Mammary epithelial cell (primary cell): Measurements from ENCODE around the gene CHID1.

ENCODE experiments used
- EZH2 ChIP-seq: IDR thresholded peaks from 2 replicates; pipeline ENCODE4 v1.6.1; 2012; ENCODE audit warnings: low read length, inconsistent platforms, borderline replicate concordance
- TF ChIP-seq, protein P1 (sequence below), 2 donors: IDR thresholded peaks in 1 of 2; conservative IDR thresholded peaks in 1 of 2; 2 replicates each; pipeline ENCODE4 v1.5.1; 2011 to 2012; ENCODE audit warnings: inconsistent platforms in 2 of 2, low read length in 2 of 2, mild to moderate bottlenecking in 2 of 2, control low read depth in 1 of 2, low read depth in 1 of 2; ENCODE audit not compliant: insufficient read depth in 1 of 2; ENCODE audit errors: extremely low read depth in 1 of 2

DNA sequence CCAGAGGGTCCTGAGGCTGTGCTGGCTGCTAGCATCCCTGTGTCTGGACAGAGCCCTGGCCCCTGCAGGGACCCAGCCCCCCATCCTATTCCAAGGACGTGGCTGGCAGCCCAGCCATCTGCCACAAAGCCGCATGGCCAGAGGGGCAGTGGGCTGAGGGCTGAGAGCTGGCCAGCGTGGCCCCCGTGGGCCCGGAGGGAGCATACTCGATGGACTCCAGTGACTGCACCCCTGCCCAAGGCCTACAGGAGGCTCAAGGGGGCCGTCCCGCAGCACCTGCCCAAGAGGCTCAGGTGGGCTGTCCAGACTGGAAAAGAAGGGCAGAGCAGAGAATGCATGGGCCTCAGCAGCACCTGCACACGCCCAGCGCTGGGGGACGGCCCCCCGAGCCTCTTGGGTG is 54.8 kb downstream of the CHID1 start:
- TF ChIP-seq, protein P1, sequence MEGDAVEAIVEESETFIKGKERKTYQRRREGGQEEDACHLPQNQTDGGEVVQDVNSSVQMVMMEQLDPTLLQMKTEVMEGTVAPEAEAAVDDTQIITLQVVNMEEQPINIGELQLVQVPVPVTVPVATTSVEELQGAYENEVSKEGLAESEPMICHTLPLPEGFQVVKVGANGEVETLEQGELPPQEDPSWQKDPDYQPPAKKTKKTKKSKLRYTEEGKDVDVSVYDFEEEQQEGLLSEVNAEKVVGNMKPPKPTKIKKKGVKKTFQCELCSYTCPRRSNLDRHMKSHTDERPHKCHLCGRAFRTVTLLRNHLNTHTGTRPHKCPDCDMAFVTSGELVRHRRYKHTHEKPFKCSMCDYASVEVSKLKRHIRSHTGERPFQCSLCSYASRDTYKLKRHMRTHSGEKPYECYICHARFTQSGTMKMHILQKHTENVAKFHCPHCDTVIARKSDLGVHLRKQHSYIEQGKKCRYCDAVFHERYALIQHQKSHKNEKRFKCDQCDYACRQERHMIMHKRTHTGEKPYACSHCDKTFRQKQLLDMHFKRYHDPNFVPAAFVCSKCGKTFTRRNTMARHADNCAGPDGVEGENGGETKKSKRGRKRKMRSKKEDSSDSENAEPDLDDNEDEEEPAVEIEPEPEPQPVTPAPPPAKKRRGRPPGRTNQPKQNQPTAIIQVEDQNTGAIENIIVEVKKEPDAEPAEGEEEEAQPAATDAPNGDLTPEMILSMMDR (conservative IDR thresholded peaks at IDR 0.05 in 1 of 2, IDR thresholded peaks at IDR 0.05 in 1 of 2; ENCODE audit: extremely low read depth in 1 of 2, insufficient read depth in 1 of 2, low read depth in 1 of 2, low read length in 2 of 2), result no peak
- no peak for TF ChIP-seq EZH2
